Stimulated activated CD8-positive, alpha-beta memory T cell treated with anti-CD3 and anti-CD28 coated beads, Interleukin-12 subunit alpha, Interleukin-12 subunit beta, amount 100 ng/mL, for 1 hour (primary cell): ENCODE results near the gene ADARB2.
"Not testable (repeated sequence)": the region's sequence is repeated elsewhere in the genome, so short reads cannot be mapped to it uniquely, and the experiment has no call there.

ENCODE experiments used
- DNase-seq: peaks from one replicate; pipeline ENCODE4 v3.0.0-alpha.2; 2020; ENCODE audit warnings: low read depth

The ADARB2 gene

DNA sequence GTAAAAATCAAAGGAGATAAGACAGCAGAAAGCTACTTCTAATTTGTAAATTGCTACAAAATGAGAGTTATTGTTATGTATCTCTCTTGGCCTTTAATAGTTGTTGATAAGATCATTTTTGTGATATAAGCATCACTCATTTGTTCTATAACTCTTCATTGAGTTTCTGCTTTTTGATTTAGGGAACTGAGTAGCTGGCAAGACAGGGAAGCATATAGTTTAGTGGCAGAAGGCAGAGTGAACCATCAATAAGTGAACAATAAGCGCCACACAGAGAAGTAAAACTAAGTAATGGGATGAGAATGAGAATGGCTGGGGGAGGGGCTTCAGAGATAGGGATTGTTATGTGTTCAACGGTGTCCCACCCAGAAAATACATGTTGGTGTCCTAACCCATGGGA, 245.4 kb downstream of the ADARB2 start:
- no peak for DNase-seq

GRCh38 chr10:1489801-1490200, 247.5 kb downstream of the ADARB2 start:
- no peak for DNase-seq

GRCh38 chr10:1488970-1489548, 248.3 kb downstream of the ADARB2 start:
- no peak for DNase-seq

- DNase-seq: no peak
Observed at GRCh38 chr10:1486841-1487687, 250.3 kb downstream of the ADARB2 start.

- no peak for DNase-seq
Observed at GRCh38 chr10:1485357-1485756, 252.0 kb downstream of the ADARB2 start.

DNA sequence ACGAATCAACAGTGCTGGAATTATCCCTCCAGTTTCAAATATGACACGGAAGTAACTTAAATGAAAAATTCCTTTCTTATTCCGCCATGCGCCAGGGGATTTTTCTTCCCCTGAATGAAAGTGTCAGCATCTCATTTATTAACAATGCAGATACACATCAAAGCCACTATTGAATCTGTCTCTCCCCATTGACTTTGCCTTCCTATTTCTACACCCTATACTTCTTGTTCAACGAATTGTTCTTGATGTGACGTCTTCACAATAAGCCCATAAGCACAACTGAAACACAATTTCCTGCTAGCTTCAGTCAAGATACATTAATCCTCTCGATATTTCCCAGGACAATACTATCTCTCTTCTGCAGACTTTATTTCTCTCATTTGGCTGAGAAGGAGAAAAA, 253.5 kb downstream of the ADARB2 start:
- DNase-seq: no peak

DNA sequence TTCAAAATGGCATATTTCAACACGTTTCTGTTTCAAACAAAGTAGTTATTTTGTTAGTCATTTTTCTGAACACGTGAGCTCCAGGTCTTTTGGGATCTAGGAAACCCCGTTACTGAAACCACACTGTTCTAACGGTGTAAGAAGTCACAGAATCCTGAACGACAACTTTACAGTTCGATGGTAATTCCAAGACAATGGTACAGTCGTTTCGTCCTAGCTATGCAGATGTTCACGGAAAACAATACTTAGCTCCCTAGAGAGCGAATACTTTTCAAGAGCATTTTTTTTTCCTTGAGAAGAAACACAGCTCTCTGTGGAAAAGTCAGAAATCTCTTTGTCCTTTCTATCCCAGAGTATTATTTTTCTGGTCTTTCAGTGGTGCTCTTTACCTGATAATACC, 254.1 kb downstream of the ADARB2 start:
- no peak for DNase-seq

- no peak for DNase-seq
Observed at GRCh38 chr10:1477578-1477977, 259.7 kb downstream of the ADARB2 start.

DNA sequence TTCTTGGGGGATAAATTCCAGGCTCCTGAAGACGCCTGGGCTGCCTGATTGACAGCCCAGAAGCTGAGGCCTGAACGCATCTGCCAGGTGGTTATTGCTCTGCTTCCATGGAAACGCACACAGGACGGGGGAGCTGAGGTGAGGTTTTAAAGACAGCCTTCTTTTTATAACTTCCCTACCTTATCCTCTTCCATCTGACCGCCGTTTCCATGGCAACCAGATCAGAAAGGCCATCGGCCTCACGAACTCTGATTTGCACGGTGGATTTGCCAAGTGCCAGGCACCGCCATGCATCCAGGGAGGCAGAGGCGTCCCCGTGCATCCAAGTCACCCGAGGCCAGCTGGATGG, 260.9 kb downstream of the ADARB2 start:
- no peak for DNase-seq

DNA sequence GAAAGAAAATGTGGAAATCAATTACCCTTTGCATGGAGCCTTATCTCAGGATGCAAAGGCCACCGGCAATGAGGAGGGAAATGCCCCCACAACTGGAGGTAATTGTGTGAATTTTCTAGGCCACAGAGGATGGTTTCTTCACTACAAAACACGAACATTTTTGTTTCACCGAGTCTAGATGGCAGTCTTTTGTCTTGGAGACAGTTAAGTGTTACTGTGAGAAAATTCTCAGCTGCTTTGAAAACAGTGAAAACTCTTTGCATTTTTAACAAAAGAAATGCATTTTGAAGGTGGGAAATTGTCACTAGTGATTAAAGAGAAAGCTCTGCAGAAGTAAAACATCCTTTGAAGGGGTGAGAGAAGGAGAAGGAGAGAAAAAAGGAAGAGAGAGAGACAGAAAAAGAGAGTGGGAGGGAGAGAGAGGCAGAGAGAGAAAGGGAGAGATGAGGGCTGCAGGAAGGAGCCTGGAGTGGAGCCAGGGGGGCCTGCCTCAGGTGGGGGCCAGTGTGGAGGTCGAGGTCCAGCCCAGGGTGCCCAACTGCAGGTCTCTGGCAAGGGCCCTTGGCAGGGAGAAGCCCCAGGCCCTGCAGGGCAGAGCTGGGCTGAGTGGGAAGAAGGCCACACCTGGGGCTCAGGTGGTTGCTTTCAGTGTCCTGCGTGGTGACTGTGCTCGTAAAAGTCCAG, 261.4 kb downstream of the ADARB2 start:
- DNase-seq: no peak

- no peak for DNase-seq
Observed at GRCh38 chr10:1475098-1475591, 262.2 kb downstream of the ADARB2 start.

DNA sequence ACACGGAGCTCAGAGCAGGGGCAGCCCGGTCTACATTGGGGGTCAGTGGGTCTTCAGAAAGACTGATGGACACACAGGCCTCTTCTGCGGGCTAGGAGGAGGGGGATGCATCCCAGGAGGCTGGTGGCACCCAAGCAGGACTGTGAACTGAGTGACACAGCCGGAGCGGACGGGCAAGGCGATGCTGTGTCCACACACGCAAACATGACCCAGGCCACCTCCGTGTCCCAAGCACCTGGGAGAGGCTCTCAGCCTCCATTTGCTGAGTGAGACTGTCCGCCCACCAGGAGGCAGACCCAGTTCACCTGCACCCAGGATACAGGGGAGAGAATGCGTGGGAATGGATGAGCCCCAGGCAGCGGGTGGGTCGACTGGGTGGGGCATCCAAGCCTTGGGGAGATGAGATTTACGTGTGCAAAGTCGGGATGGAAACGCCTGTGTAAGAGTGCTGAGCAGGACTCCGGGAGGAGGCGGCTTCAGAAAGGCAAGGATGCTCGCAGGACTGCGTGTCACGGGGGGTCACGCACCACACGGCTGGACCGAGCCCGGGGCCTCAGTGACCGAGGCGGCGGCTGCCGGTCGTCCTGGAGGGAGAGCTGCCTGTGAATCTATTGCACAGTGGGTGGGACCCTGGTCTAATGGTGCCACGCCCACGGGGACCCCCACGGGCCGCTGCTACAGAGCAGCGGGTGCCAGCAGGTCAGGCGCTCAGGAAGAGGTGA, 262.8 kb downstream of the ADARB2 start:
- DNase-seq: no peak

GRCh38 chr10:1473874-1474273, 263.5 kb downstream of the ADARB2 start:
- DNase-seq: no peak

- no peak for DNase-seq
Observed at GRCh38 chr10:1472178-1472958, 265.0 kb downstream of the ADARB2 start.

DNA sequence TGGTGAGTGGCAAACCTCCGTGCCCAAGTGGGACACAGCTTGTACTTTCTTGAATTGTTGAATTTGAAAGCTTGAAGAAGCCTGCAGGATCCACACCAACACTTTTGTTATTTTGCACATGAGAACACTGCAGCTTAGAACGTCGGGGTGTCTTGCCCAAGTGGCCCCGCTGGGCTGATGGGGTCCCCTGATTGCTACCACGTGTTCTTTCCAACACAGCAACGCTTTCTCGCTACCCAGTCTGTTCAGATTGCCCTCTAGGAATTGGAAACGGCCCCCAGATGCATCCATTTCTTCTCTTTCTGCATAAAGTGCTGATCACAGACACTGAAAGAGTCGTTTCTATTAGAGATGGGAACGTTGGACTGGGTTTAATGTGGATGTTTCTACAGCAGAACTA, 268.5 kb downstream of the ADARB2 start:
- no peak for DNase-seq

DNA sequence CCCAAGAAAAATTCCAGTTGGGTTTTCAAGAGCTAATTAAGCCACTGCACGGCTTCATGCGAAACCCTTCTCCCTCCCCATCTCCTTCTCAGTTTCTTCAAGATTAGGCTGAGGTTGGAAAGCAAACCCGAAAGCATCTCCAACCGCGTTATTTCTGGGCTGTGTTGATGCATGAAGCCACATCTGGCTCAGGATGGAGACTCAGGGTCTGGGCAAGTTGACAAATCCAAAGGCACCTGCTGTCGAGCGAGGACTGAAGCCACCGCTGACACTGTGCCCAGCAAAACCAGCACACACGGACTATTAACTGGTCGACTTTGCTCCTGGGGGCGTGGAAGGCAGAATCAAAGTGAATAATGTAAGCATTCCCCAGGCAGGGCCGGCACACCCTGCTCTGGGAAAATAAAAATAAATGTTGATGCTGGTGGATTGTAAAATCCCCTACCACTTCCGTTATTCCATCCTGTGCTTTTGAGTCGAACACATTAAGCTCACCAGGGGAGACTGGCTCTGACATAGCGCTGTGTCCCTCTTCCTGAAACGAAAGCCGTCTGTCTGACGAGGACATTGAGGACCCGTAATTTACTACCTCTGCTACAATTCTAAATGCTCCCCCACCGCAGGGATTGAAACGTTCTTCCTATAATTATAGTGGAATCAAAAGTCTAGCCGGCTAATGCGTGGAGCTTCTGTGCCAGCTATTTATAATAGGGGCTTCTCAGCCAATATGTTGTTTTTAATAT, 269.8 kb downstream of the ADARB2 start:
- DNase-seq: no peak

GRCh38 chr10:1465993-1466764, 271.1 kb downstream of the ADARB2 start:
- DNase-seq: no peak

GRCh38 chr10:1465418-1465911, 271.9 kb downstream of the ADARB2 start:
- DNase-seq: no peak

DNA sequence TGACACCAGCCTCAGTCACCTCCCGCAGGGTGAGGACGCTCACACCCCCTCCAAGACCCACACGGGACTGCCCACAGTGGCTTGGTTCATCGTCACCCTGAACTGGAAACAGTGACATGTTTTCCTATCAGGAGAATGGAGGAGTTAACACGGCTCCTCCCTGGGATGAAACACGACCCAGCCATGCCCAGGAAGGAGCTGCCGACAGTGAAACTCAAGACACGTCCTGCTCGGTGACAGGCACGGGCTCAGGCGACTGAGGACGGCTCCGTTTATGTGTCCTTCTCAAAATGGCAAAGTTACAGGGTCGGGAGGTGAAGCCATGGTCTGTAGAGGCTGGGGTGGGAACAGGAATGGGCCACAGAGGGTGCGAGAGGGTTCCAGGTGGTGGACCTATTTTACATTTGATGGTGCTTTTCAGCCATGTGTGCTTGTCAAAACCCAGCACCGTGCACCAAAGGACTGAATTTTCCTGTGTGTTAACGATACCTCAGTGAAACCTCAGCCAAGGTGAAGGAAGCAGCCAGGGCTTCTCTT, 272.4 kb downstream of the ADARB2 start:
- no peak for DNase-seq

GRCh38 chr10:1463971-1464370, 273.4 kb downstream of the ADARB2 start:
- not testable (repeated sequence) for DNase-seq
